ENCODE results near the gene UCN2.
A peak's percentile ranks its signal among the peaks of the same experiment; 100 is the strongest.

Gene UCN2

GRCh38 chr3:48563382-48563918, at the start of gene UCN2:
Gene UCN2 (minus strand): TSS chr3:48563781. CDS start chr3:48563124, 657 bp downstream.
- DNase-seq = no peak

- no peak for DNase-seq
Measured at GRCh38 chr3:48612309-48612708, 48.7 kb upstream of the UCN2 start.

GRCh38 chr3:48609088-48610005, 45.8 kb upstream of the UCN2 start, which contains the start of gene UQCRC1:
Gene UQCRC1 (minus strand): TSS chr3:48609646. CDS start chr3:48609620, 26 bp downstream.
- peak; percentile 96 for DNase-seq

DNA sequence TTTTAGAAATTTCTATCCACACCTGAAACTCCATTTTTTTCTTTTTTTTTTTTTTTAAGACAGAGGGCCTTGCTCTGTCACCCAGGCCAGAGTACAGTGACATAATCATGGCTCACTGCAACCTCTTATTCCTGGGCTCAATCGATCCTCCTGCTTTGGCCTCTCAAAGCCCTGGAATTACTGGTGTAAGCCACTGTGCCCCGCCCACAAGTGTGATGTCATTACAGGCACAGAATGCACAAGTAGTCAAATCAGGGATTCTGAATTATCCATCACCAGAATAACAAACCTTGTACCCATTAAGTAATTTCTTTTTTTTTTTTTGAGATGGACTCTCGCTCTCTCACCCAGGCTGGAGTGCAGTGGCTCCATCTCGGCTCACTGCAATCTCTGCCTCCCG, 43.9 kb upstream of the UCN2 start:
- DNase-seq = no peak

DNA sequence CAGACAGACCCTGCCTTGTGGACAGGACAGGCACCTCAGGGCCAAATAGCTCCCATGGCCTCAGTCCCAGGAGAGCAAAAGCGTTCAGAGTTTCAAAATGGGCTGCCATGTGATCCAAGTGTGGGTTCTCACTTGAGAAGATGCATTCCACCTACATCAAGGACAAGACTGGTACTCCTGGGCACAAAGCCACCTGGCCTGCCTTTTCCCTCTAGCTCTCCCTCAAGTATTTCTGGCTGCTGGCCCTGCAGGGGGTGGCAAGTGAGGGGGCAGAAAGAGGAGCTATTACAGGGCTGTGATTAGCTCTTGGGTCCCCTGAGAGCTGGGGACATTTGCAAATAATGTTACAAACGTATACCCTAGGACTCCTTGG, 38.0 kb upstream of the UCN2 start:
- DNase-seq = no peak

DNA sequence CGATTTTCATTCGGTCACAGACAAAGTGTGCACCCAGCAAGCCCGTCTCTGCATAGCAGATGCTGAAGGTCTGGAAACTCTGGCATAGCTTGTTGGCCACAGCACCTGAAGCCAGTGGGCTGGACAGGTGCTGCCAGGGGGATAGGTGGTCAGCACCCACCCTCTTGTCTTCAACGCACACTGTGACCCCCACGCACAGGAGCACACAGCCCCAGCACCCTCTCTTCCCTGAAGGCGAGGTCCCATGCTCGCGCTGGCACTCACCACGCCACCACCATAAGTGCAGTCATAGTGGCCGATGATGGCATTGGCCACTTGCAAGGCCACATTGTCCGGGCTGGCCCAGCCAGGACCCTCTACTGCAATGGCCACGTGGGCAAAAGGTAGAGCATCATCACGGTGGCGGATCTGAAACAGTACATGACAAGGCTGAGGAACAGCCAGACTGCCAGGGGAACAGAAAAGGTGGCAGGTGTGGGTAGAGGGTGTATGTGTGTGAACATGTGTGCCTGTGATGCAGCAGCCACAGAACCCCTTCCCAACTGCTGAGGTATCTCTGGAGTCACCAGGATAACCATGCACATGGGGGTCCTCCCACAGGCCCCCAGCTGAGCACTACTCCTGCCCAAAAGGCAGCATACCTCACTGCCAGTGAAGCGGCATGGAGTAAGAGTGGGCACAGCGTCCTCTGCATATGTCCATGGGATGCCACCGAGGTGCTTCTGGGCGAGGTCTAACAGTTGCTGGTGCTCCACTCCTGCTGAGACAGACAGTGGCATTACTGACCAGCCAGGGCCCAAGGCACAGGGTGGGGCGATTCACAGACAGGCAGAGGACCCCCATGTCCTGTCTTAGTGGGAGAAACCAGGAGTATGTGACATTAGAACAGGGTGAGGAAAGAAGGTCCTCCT, 37.4 kb upstream of the UCN2 start:
- no peak for DNase-seq

DNA sequence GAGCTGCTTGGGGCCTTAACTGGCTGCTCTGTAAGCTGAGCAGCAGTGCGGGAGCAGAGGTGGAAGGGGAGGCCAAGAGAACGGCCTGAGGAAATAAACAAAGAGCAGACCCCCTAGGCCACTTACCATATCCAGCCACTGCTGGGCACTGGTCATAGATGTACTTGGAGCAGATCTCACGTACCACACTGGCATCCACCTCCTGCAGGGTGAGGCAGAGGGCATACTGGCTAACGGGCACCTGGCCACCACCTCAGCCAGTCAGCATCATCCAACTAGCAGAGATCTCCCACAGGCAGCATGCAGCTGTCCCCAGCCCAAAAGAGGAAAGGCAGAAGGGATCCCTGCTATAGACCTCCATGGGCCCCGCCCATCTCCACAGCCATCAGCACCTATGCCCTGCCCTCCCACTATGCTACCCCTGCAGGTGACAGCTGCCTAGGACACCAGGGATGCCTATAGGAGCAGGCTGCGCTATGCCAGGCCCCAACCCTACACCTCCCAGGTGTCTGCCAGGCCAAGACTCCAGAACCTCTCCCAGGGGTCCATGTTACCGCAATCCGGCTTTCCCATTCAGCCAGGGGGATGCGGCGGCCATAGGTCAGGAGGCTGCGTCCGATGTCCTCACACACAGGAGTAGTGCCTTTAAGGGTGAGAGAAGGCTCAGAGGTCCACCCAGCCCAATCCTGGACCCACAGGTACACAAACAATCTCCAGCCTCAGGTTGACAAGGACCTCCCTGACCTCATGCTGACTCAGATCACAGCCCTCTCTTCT, 36.1 kb upstream of the UCN2 start:
- no peak for DNase-seq

GRCh38 chr3:48599077-48599501, 35.5 kb upstream of the UCN2 start:
- DNase-seq = no peak

DNA sequence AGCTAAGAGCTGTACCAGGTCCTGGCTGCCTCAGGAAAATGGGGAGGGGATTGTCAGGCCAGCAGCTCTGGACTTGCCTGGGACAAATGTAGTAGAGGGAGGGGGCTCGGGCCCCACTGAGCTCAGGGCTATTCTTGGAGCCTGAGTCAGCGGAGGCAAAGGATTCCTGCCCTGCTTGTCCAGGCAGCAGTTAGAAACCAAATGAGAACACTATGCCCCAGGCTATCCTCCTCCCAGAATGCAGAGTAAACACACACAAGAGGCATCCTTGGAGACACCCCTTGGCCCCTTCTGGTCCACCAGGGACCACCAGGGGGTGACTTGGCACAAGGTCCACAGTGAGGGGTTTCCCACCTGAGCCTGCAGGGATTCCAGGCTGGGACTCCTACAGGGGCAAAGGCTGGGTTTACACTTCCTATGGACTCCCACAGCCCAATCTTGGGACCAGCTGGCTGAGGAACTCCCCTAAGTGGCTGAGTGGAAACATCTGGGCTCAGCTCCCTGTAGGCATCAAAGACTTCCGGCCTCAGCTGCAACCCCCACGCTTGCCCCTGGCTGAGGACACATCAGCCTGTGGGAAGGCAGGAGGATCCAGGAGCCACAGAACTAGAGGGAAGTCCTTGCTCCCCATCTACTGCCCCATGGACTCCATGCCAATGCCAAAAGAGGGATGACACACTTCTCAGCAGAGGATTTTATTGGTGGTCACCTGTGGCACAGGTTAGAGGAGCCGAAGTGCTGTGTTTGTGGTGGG, 34.9 kb upstream of the UCN2 start:
- no peak for DNase-seq

GRCh38 chr3:48597408-48597800, 33.8 kb upstream of the UCN2 start:
- no peak for DNase-seq

GRCh38 chr3:48596676-48597407, 33.3 kb upstream of the UCN2 start:
- no peak for DNase-seq

DNA sequence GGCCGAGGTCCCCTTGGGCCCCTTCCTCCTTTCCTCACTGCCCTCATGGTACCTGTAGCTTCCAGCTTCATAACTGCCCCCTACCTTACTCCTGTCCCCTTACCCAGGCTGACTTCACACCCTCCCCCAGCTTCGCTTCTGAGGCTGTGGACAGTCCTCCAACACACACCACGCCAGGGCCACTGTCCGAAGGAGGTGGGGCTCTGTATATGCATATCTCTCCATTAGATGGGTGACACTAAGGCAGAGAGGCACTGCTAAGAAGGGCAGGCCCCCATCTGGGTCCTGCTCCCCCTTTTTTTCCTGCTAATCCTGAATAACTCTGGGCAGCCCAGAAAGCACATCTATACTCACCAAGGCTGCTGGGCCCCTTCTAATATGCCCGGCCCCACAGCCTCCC, 32.6 kb upstream of the UCN2 start:
- no peak for DNase-seq

- DNase-seq = no peak
Measured at GRCh38 chr3:48595526-48596121, 32.0 kb upstream of the UCN2 start.

GRCh38 chr3:48595075-48595525, 31.5 kb upstream of the UCN2 start, which contains the start of gene COL7A1:
Gene COL7A1 (minus strand): TSS chr3:48595329. CDS start chr3:48595159, 170 bp downstream.
- no peak for DNase-seq

DNA sequence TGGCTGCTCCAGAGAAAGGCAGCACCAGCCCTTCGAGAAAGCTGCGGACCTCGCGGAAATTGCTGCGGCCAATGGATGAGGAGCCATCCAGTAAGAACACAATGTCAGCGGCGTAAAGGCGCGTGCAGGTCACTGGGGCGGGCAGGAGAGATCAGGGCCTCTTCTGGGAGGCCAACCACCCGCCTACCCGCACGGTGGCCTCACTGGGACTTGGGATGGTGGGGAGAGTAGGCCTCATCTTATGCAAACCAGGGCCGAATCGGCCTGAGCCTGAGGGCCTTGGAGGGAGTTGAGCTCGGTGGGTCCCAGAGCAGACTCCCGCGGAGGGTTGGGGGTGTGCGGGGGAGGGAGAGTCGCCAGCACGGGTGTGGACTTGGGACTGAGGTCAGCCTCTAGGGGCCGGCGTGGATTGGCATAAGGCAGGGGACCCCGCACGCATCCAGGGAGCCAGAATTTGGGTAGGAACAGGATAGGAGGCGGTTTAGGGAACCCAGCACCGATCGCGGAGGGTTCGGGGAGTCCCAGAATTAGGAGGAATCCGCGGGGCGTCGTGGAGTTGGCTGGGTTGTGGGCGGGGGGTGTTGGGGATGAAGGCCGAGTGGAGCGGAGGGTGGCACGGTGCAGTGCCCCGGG, 31.0 kb upstream of the UCN2 start:
- DNase-seq = no peak

- no peak for DNase-seq
Measured at GRCh38 chr3:48593337-48593736, 29.8 kb upstream of the UCN2 start.

GRCh38 chr3:48592519-48593087, 29.0 kb upstream of the UCN2 start:
- no peak for DNase-seq

DNA sequence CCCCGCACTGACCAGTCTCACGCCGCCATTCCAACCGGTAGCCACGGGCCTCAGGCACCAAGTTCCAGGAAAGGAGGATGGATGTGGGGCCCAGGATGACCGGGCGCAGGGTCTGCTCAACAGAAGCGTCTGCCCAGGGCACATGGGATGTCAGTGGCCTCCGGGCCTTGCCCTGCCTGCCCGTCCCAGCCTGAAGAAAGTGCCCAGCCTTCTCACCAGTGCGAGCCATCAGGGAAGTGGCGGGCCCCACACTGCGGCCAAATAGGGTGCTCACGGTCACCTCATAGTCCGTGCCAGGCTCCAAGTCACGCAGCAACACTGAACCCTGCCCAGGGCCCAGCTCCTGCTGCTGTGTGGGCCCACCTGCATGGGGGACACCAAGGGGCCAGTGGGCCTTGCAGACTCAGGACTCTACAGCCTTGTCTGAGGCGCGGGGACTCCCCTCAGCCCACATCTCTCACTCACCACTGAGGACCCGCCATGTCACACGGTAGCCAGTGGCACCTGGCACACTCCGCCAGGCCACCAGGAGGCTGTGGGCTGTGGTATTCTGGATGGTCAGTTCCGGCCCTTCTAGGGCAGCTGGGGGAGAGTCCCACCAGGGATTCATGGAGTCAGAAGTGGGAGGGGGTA, 28.4 kb upstream of the UCN2 start:
- DNase-seq = no peak

DNA sequence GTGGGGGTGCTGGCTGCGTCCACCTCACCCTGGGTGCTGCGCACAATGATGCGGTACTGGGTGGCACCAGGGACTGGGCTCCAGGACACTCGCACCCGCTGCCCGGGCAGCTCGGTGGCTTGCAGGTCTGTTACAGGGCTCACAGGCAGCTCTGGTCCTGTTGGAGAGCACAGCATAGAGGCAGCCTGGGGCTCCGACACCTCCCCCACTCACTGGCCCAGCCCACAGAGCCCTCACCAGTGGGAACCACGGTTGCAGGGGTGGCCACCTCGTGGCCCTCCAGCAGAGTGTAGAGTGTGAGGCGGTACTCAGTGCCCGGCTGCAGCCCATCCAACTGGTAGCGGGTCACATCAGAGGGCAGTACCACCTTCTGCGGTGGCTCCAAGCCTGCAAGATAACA, 27.9 kb upstream of the UCN2 start:
- DNase-seq = no peak

All from activated CD4-positive, alpha-beta T cell treated with anti-CD3 and anti-CD28 coated beads, Interleukin-2, Interleukin-6, amounts not matched to agents 100 ng/mL and 50 ng/mL, durations not matched to agents 16 hours and 8 hours (primary cell).